SKM-1 treated with dmso at 0.1 percent for 144 hours (cell line): ENCODE results near the gene RASL10B.

Experiments
- DNase-seq: peaks from one replicate; lab custom pipeline; 2025; ENCODE audit not compliant: unreplicated experiment; lab: John Stamatoyannopoulos, UW

The RASL10B gene

GRCh38 chr17:35716897-35717465 is 14.5 kb upstream of the RASL10B start:
- DNase-seq, result no peak

- no peak for DNase-seq
Observed at GRCh38 chr17:35717475-35717874, 14.0 kb upstream of the RASL10B start.

- no peak for DNase-seq
Observed at GRCh38 chr17:35723735-35724134, 7.7 kb upstream of the RASL10B start.

- DNase-seq, result no peak
Observed at GRCh38 chr17:35725058-35725457, 6.4 kb upstream of the RASL10B start.

- DNase-seq, result no peak
Observed at GRCh38 chr17:35725802-35726126, 5.7 kb upstream of the RASL10B start.

- DNase-seq, result no peak
Observed at GRCh38 chr17:35726127-35726952, 5.1 kb upstream of the RASL10B start.

- DNase-seq, result no peak
Observed at GRCh38 chr17:35726953-35727460, 4.4 kb upstream of the RASL10B start.

GRCh38 chr17:35727635-35728034 is 3.8 kb upstream of the RASL10B start:
- no peak for DNase-seq

GRCh38 chr17:35728551-35728950 is 2.9 kb upstream of the RASL10B start:
- no peak for DNase-seq

GRCh38 chr17:35729405-35729833 is 2.0 kb upstream of the RASL10B start:
- no peak for DNase-seq

GRCh38 chr17:35730400-35731005 is 936 bp upstream of the RASL10B start:
- no peak for DNase-seq

GRCh38 chr17:35731917-35732805 is 722 bp downstream of the RASL10B start:
- DNase-seq, result no peak

GRCh38 chr17:35732806-35733136 is 1.3 kb downstream of the RASL10B start:
- no peak for DNase-seq

GRCh38 chr17:35733366-35733765 is 1.9 kb downstream of the RASL10B start:
- DNase-seq, result no peak

- DNase-seq, result no peak
Observed at GRCh38 chr17:35734396-35734795, 3.0 kb downstream of the RASL10B start.

GRCh38 chr17:35735036-35735805 is 3.8 kb downstream of the RASL10B start:
- no peak for DNase-seq

GRCh38 chr17:35736236-35736635 is 4.8 kb downstream of the RASL10B start:
- DNase-seq, result no peak

- no peak for DNase-seq
Observed at GRCh38 chr17:35738519-35739133, 7.2 kb downstream of the RASL10B start.

- DNase-seq, result no peak
Observed at GRCh38 chr17:35740216-35740615, 8.8 kb downstream of the RASL10B start.
